ENCODE results near the gene EFHC1.

DNA sequence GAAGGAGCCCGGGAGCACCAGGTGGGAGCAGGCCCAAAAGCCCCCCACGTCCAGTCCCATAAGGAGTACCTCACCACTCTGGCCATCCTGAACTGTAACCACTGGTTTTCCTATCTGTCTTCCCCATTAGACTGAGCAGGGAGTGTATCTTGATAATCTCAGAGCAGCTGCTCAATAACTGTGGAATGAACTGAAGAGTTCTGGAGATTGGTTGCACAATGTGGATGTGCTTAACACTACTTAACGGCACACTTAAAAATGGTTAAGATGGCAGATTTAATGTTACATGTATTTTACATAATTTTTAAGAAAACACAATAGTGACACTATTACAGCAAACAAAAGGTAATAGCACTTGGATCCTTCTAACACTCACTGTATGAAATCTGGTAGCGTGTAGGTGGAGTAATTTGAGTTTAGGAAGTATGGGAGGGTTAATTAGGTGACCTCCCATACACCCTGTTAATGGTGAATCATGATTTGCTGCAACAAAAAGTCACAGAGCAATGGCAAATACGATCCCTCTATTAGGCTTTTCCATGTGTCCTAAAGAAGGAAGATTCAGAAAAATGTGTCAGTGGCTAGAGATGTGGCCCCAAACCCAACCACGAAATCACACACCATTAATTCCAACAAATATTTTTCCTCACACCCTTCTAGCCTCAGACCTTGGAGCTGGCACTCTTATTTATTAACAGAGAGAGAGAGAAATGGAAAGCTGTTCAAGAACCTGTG, 138.3 kb downstream of the EFHC1 start:
- TF ChIP-seq, protein P1, sequence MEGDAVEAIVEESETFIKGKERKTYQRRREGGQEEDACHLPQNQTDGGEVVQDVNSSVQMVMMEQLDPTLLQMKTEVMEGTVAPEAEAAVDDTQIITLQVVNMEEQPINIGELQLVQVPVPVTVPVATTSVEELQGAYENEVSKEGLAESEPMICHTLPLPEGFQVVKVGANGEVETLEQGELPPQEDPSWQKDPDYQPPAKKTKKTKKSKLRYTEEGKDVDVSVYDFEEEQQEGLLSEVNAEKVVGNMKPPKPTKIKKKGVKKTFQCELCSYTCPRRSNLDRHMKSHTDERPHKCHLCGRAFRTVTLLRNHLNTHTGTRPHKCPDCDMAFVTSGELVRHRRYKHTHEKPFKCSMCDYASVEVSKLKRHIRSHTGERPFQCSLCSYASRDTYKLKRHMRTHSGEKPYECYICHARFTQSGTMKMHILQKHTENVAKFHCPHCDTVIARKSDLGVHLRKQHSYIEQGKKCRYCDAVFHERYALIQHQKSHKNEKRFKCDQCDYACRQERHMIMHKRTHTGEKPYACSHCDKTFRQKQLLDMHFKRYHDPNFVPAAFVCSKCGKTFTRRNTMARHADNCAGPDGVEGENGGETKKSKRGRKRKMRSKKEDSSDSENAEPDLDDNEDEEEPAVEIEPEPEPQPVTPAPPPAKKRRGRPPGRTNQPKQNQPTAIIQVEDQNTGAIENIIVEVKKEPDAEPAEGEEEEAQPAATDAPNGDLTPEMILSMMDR (IDR thresholded peaks at IDR 0.05): no peak
- TF ChIP-seq POLR2AphosphoS5 (IDR thresholded peaks at IDR 0.05): no peak
- no peak for TF ChIP-seq POLR2A (IDR thresholded peaks at IDR 0.05)
- no peak for TF ChIP-seq EP300 (IDR thresholded peaks at IDR 0.05)
